Mesendoderm (in vitro differentiated cells): ENCODE measurements around the gene CNTLN.

Source experiments
- DNase-seq: peaks from one replicate; pipeline ENCODE4 v3.0.0; 2013
- H2AK5ac ChIP-seq: 2 replicates; pipeline ENCODE4 v1.6.1; 2013; ENCODE audit warnings: low read length, inconsistent platforms
- H2BK120ac ChIP-seq: 2 replicates; pipeline ENCODE4 v1.6.1; 2013; ENCODE audit warnings: low read depth, mild to moderate bottlenecking, low read length, moderate library complexity, mixed read lengths
- H2BK15ac ChIP-seq: replicated peaks from 2 replicates; pipeline ENCODE4 v1.6.1; 2013; ENCODE audit warnings: low read depth, mild to moderate bottlenecking, moderate library complexity
- H2BK5ac ChIP-seq: 2 replicates; pipeline ENCODE4 v1.6.1; 2013; ENCODE audit warnings: low read length, inconsistent platforms
- H3K18ac ChIP-seq: 2 replicates; pipeline ENCODE4 v1.6.1; 2013; ENCODE audit warnings: mild to moderate bottlenecking, low read length, mixed read lengths
- H3K23ac ChIP-seq: one replicate; pipeline ENCODE4 v1.6.1; 2013; ENCODE audit warnings: low read length
- H3K27ac ChIP-seq: 2 replicates; pipeline ENCODE4 v1.5.1; 2013; ENCODE audit warnings: low read depth, mild to moderate bottlenecking, inconsistent platforms, low read length, moderate library complexity
- H3K27me3 ChIP-seq: 2 replicates; pipeline ENCODE4 v1.6.1; 2013; ENCODE audit warnings: low read length, control low read depth, mild to moderate bottlenecking, inconsistent platforms; ENCODE audit not compliant: insufficient read depth, poor library complexity
- H3K36me3 ChIP-seq: 2 replicates; pipeline ENCODE4 v1.6.1; 2013; ENCODE audit warnings: low read length, inconsistent platforms; ENCODE audit not compliant: control insufficient read depth, insufficient read depth
- H3K4ac ChIP-seq: one replicate; pipeline ENCODE4 v1.6.1; 2013; ENCODE audit warnings: low read depth, mild to moderate bottlenecking, low read length, moderate library complexity
- H3K4me1 ChIP-seq: 2 replicates; pipeline ENCODE4 v1.6.1; 2013; ENCODE audit warnings: low read depth, low read length, inconsistent platforms; ENCODE audit not compliant: control insufficient read depth
- H3K4me2 ChIP-seq: 2 replicates; pipeline ENCODE4 v1.6.1; 2013; ENCODE audit warnings: low read length
- H3K4me3 ChIP-seq: 2 replicates; pipeline ENCODE4 v1.5.1; 2013; ENCODE audit warnings: mild to moderate bottlenecking, low read length
- H3K56ac ChIP-seq: one replicate; pipeline ENCODE4 v1.6.1; 2013; ENCODE audit warnings: low read length
- H3K79me1 ChIP-seq: 2 replicates; pipeline ENCODE4 v1.6.1; 2013; ENCODE audit warnings: low read length, inconsistent platforms
- H3K79me2 ChIP-seq: 2 replicates; pipeline ENCODE4 v1.6.1; 2013; ENCODE audit warnings: mild to moderate bottlenecking, low read length; ENCODE audit not compliant: control insufficient read depth, insufficient read depth
- H3K9ac ChIP-seq: 2 replicates; pipeline ENCODE4 v1.6.1; 2013; ENCODE audit warnings: low read length, inconsistent platforms
- H4K5ac ChIP-seq: one replicate; pipeline ENCODE4 v1.6.1; 2013; ENCODE audit warnings: low read length
- H4K8ac ChIP-seq: one replicate; pipeline ENCODE4 v1.6.1; 2013; ENCODE audit warnings: low read depth, mild to moderate bottlenecking, control low read depth, low read length, moderate library complexity
- WGBS: extraction: QIAGEN DNeasy Blood & Tissue Kit; methylation state at CpG from one replicate; pipeline ENCODE4 v1.1.7; 2013; ENCODE audit warnings: low lambda C conversion rate, missing lambda C conversion rate; ENCODE audit not compliant: insufficient coverage; ENCODE audit errors: extremely low coverage; 5-methylcytosine and 5-hydroxymethylcytosine counted together

CNTLN gene

DNA sequence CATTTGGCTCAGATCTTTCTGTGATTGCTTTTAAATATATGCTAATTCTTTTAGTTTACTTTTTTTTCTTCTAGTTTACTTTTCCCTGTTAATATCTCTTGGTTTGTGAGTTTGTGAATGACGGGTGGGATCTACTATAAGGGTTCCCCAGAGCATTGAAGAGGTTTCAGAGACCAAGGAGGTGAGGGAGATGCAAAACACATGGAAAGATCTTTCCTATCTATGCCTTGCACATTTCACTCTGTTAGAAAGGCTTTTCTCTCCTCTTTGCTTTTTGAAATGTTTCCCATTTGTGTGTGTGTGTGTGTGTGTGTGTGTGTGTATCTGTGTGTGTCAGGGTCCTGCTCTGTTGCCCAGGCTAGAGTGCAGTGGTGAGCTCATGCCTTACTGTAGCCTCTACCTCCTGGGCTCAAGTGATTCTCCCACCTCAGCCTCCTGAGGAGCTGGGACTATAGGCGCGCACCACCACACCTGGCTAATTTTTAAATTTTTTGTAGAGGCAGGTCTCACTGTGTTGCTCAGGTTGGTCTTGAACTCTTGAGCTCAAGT, 50.7 kb downstream of the CNTLN start:
- Histone ChIP-seq H3K36me3 (no peaks in the 10 kb centered on the region), H3K23ac (no peak overlapping the region), H3K56ac (no peak overlapping the region), H3K18ac (no peak overlapping the region), H3K4me1 (no peaks in the 10 kb centered on the region), H3K4me2 (no peak overlapping the region), H3K4ac (no peak overlapping the region), H2BK120ac (no peak overlapping the region), H2AK5ac (no peak overlapping the region), H4K8ac (no peak overlapping the region), H4K5ac (no peak overlapping the region), H2BK15ac (no peak overlapping the region), H2BK5ac (no peak overlapping the region), H3K27me3 (no peaks in the 10 kb centered on the region), H3K4me3 (no peak overlapping the region), H3K9ac (no peak overlapping the region), H3K79me2 (peaks cover 2% of the 10 kb centered on the region), H3K27ac (no peak overlapping the region), H3K79me1 (peaks cover 3% of the 10 kb centered on the region)
- no CpG with 5 or more reads among the region's 3 CpGs for WGBS
- no peak for DNase-seq

DNA sequence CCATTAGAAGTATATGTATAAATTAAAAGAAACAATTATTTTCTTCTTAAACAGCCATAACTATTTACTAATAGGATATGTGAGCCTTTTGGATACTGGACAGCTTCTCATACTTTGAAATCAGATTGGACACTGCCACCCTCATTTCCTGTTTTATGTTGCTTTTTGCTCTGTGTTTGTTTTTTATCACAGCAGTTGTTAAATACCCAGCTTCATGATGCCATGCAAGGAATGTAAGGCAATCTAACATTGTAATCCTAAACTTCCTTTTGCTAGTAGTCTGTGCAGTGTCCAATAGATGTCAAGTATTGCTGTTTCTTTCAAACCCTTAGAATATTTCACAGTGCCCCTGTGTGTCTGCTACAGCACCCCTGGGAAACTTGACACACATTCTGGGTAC, 56.2 kb downstream of the CNTLN start:
- Histone ChIP-seq H3K27ac (no peak overlapping the region), H3K4me2 (no peak overlapping the region), H2BK15ac (no peak overlapping the region), H3K79me1 (no peaks in the 10 kb centered on the region), H3K18ac (no peak overlapping the region), H3K4me1 (no peaks in the 10 kb centered on the region), H3K56ac (no peak overlapping the region), H3K9ac (no peak overlapping the region), H3K36me3 (no peaks in the 10 kb centered on the region), H4K5ac (no peak overlapping the region), H3K4me3 (no peak overlapping the region), H3K4ac (no peak overlapping the region), H2BK5ac (no peak overlapping the region), H2AK5ac (no peak overlapping the region), H3K79me2 (no peaks in the 10 kb centered on the region), H4K8ac (no peak overlapping the region), H3K27me3 (no peaks in the 10 kb centered on the region), H3K23ac (no peak overlapping the region), H2BK120ac (no peak overlapping the region)
- no peak for DNase-seq

DNA sequence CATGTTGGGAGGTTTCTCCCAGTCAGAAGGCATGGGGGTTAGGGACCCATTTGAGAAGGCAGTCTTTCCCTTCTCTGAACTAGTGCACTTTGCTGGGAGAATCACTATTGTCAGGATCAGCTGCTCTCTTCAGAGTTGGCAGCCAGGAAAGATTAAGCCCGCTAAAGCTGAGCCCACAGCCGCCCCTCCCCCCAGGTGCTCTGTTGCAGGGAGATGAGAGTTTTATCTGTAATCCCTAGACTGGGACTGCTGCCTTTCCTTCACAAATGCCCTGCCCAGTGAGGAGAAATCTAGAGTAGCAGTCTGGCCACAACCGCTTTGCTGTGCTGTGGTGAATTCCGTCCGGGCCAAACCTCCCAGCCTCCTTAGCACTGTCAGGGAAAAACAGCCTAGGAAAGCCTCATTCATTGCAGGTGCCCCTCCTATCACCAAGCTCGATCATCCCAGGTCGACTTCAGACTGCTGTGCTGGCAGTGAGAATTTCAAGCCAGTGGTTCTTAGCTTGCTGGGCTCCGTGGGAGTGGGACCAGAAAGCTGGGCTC, 69.8 kb downstream of the CNTLN start:
- H3K4me1 ChIP-seq: peaks cover 5% of the 10 kb centered on the region
- H3K27ac ChIP-seq: no peak overlapping the region
- no peak overlapping the region for H3K4ac ChIP-seq
- H4K5ac ChIP-seq: no peak overlapping the region
- no CpG with 5 or more reads among the region's 8 CpGs for WGBS
- H3K4me2 ChIP-seq: no peak overlapping the region
- no peak overlapping the region for H3K4me3 ChIP-seq
- no peak overlapping the region for H2BK15ac ChIP-seq
- H3K18ac ChIP-seq: no peak overlapping the region
- no peak overlapping the region for H2BK120ac ChIP-seq
- H4K8ac ChIP-seq: no peak overlapping the region
- H3K9ac ChIP-seq: no peak overlapping the region
- H2BK5ac ChIP-seq: no peak overlapping the region
- H3K56ac ChIP-seq: peak overlapping the region; percentile 44
- no peak overlapping the region for H2AK5ac ChIP-seq
- no peaks in the 10 kb centered on the region for H3K79me2 ChIP-seq
- no peaks in the 10 kb centered on the region for H3K27me3 ChIP-seq
- H3K79me1 ChIP-seq: peaks cover 3% of the 10 kb centered on the region
- peak; percentile 76 for DNase-seq
- H3K36me3 ChIP-seq: no peaks in the 10 kb centered on the region
- no peak overlapping the region for H3K23ac ChIP-seq

DNA sequence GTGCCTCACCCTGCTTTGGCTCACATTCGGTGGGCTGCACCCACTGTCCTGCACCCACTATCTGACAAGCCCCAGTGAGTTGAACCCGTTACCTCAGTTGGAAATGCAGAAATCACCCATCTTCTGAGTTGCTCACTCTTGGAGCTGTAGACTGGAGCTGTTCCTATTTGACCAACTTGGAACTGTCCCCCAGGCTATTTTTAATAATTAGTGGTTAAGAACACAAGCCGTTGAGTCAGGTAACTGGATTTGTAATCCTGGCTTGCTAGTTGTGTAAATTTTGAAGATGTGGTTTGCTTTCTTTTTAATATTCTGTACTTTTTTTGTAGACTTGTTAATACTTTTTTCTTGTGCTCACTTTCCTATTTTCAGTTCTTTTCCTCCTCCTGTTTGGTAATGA, 81.2 kb downstream of the CNTLN start:
- no peak overlapping the region for H4K8ac ChIP-seq
- no peak overlapping the region for H3K18ac ChIP-seq
- H3K79me1 ChIP-seq: peaks cover 1% of the 10 kb centered on the region
- H3K56ac ChIP-seq: no peak overlapping the region
- no peak overlapping the region for H4K5ac ChIP-seq
- H3K4ac ChIP-seq: no peak overlapping the region
- H2AK5ac ChIP-seq: no peak overlapping the region
- H2BK15ac ChIP-seq: no peak overlapping the region
- H3K4me3 ChIP-seq: no peak overlapping the region
- H2BK5ac ChIP-seq: no peak overlapping the region
- H3K23ac ChIP-seq: no peak overlapping the region
- WGBS: no CpG with 5 or more reads among the region's 3 CpGs
- H3K4me2 ChIP-seq: no peak overlapping the region
- no peaks in the 10 kb centered on the region for H3K27me3 ChIP-seq
- H3K27ac ChIP-seq: no peak overlapping the region
- H3K79me2 ChIP-seq: no peaks in the 10 kb centered on the region
- DNase-seq: no peak
- no peak overlapping the region for H3K9ac ChIP-seq
- no peak overlapping the region for H2BK120ac ChIP-seq
- H3K36me3 ChIP-seq: no peaks in the 10 kb centered on the region
- no peaks in the 10 kb centered on the region for H3K4me1 ChIP-seq

DNA sequence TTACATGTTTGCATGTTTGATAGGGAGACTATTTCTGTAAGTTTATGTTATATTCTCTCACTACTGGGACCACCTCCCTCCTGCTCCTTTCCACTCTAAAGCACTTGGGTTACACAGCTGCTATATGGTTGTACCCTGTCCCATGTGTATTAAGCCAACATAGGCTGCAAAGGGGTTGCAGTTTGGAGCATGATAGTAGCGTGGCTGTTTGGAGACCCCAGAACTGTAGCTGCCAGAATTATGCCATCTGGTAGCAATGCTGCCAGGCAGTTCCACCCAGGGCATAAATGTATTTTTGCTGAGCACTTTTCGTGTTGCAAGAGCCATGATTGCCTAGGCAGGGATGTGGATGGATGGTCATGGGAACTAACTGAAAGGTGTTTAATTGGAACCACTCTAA, 81.8 kb downstream of the CNTLN start:
- no peak for DNase-seq
- Histone ChIP-seq H3K4ac (no peak overlapping the region), H3K4me1 (no peaks in the 10 kb centered on the region), H3K9ac (no peak overlapping the region), H2BK5ac (no peak overlapping the region), H3K18ac (no peak overlapping the region), H3K36me3 (no peaks in the 10 kb centered on the region), H3K4me3 (no peak overlapping the region), H4K8ac (no peak overlapping the region), H2BK15ac (no peak overlapping the region), H4K5ac (no peak overlapping the region), H2BK120ac (no peak overlapping the region), H3K79me2 (no peaks in the 10 kb centered on the region), H3K23ac (no peak overlapping the region), H3K4me2 (no peak overlapping the region), H3K27me3 (no peaks in the 10 kb centered on the region), H3K56ac (no peak overlapping the region), H2AK5ac (no peak overlapping the region), H3K79me1 (peaks cover 1% of the 10 kb centered on the region), H3K27ac (no peak overlapping the region)
- no CpG with 5 or more reads among the region's 2 CpGs for WGBS

DNA sequence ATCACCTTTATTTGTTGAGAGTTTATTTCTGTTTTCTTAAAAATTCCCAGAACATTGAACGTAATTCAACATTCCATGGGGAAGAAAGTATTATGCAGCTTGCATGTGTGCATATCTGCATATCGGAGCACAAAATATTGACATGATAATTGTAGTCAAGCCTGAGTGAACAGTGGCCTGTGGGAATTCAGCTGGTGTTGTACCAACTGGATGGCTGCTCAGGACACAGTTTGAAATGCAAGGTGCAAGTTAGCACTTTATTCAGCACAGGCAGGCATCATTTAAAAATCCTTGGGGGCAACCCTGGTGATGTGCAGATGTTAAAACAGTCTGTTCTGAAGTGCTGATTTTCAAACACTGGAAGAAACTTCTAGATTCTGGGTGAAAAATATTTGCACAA, 82.4 kb downstream of the CNTLN start:
- Histone ChIP-seq H2BK5ac (no peak overlapping the region), H3K79me1 (peaks cover 1% of the 10 kb centered on the region), H4K8ac (no peak overlapping the region), H3K9ac (no peak overlapping the region), H3K18ac (no peak overlapping the region), H3K79me2 (no peaks in the 10 kb centered on the region), H2BK120ac (no peak overlapping the region), H3K27ac (no peak overlapping the region), H3K23ac (no peak overlapping the region), H3K4me1 (no peaks in the 10 kb centered on the region), H3K27me3 (no peaks in the 10 kb centered on the region), H2AK5ac (no peak overlapping the region), H3K56ac (no peak overlapping the region), H3K4ac (no peak overlapping the region), H3K4me2 (no peak overlapping the region), H4K5ac (no peak overlapping the region), H2BK15ac (no peak overlapping the region), H3K36me3 (no peaks in the 10 kb centered on the region), H3K4me3 (no peak overlapping the region)
- no CpG with 5 or more reads among the region's 2 CpGs for WGBS
- no peak for DNase-seq
